SW480 (cell line): Measurements from ENCODE around the gene CMKLR1.

Experiments
- DNase-seq: peaks from one replicate; pipeline ENCODE4 v3.0.0-alpha.2; 2016; ENCODE audit warnings: low spot score

The CMKLR1 gene

GRCh38 chr12:108361606-108362005 is 22.5 kb upstream of the CMKLR1 start:
- DNase-seq: no peak

- DNase-seq: no peak
These were observed 21.4 kb upstream of the CMKLR1 start for GRCh38 chr12:108360487-108360886.

- DNase-seq: no peak
These were observed 20.9 kb upstream of the CMKLR1 start for GRCh38 chr12:108360057-108360456.

GRCh38 chr12:108358580-108358965 is 19.5 kb upstream of the CMKLR1 start:
- no peak for DNase-seq

GRCh38 chr12:108357834-108358579 is 18.9 kb upstream of the CMKLR1 start:
- no peak for DNase-seq

GRCh38 chr12:108356835-108357806 is 18.0 kb upstream of the CMKLR1 start:
- no peak for DNase-seq

- DNase-seq: no peak
These were observed 16.0 kb upstream of the CMKLR1 start for GRCh38 chr12:108355069-108355468.

- DNase-seq: no peak
These were observed 13.5 kb upstream of the CMKLR1 start for GRCh38 chr12:108352591-108352990.

- no peak for DNase-seq
These were observed 11.4 kb upstream of the CMKLR1 start for GRCh38 chr12:108350511-108350910.

GRCh38 chr12:108349278-108349688 is 10.2 kb upstream of the CMKLR1 start:
- no peak for DNase-seq

- no peak for DNase-seq
These were observed 9.7 kb upstream of the CMKLR1 start for GRCh38 chr12:108348842-108349241.

- DNase-seq: no peak
These were observed 7.9 kb upstream of the CMKLR1 start for GRCh38 chr12:108346727-108347710.

GRCh38 chr12:108345716-108346633 is 6.9 kb upstream of the CMKLR1 start:
- DNase-seq: no peak

- DNase-seq: no peak
These were observed 3.9 kb upstream of the CMKLR1 start for GRCh38 chr12:108342985-108343384.

- no peak for DNase-seq
These were observed 3.0 kb upstream of the CMKLR1 start for GRCh38 chr12:108341854-108342847.

- no peak for DNase-seq
These were observed 2.2 kb upstream of the CMKLR1 start for GRCh38 chr12:108341356-108341755.

GRCh38 chr12:108340037-108340436 is 926 bp upstream of the CMKLR1 start:
- no peak for DNase-seq

- DNase-seq: peak; percentile 16
These were observed 1.6 kb downstream of the CMKLR1 start for GRCh38 chr12:108337235-108338223.
